AG09319 (cell line): Measurements from ENCODE around the gene NSDHL.

Experiments
- DNase-seq: peaks from one replicate; pipeline ENCODE4 v3.0.0-alpha.2; 2010; ENCODE audit warnings: low read depth; ENCODE audit errors: extremely low read depth
- CTCF ChIP-seq: IDR thresholded peaks from 2 replicates; pipeline ENCODE4 v1.5.1; 2011; ENCODE audit warnings: low read depth, mild to moderate bottlenecking, inconsistent platforms, low read length, moderate library complexity

Gene NSDHL

GRCh38 chrX:152881289-152881688, 50.4 kb downstream of the NSDHL start:
- no peak for DNase-seq
- TF ChIP-seq CTCF, result no peak

- no peak for TF ChIP-seq CTCF
- DNase-seq, result no peak
These were observed 53.3 kb downstream of the NSDHL start for GRCh38 chrX:152884171-152884570.

- TF ChIP-seq CTCF, result no peak
- no peak for DNase-seq
These were observed 55.9 kb downstream of the NSDHL start for GRCh38 chrX:152886716-152887115.

GRCh38 chrX:152892499-152892898, 61.6 kb downstream of the NSDHL start:
- no peak for TF ChIP-seq CTCF
- no peak for DNase-seq

GRCh38 chrX:152892999-152893891, 62.4 kb downstream of the NSDHL start:
- TF ChIP-seq CTCF, result no peak
- no peak for DNase-seq

- DNase-seq, result no peak
- TF ChIP-seq CTCF, result no peak
These were observed 63.2 kb downstream of the NSDHL start for GRCh38 chrX:152893980-152894610.

GRCh38 chrX:152895121-152895520, 64.3 kb downstream of the NSDHL start:
- no peak for DNase-seq
- TF ChIP-seq CTCF, result no peak
